ENCODE results near the gene FGF7. TPM values are rescaled to one million over a fixed set of nuclear protein-coding genes. Genes with fewer than 3 reads are reported as not detected.
"Not testable (repeated sequence)": the region's sequence is repeated elsewhere in the genome, so short reads cannot be mapped to it uniquely, and the experiment has no call there.

FGF7 gene
- total and polyA plus RNA-seq, 2 donors (not counting 1 experiment from before 2014, with no cell fraction given) = 0.10 TPM; not detected in 1

- Histone ChIP-seq H3K4me2 (replicated peaks; ENCODE audit: low read depth, low read length, poor library complexity, severe bottlenecking) (no peak overlapping the region), H3K79me2 (ENCODE audit: control insufficient read depth, insufficient read depth, low read length) (no peaks in the 10 kb centered on the region), H3K9ac (ENCODE audit: low read length) (no peak overlapping the region), H3K4me1 (ENCODE audit: control insufficient read depth in 2 of 2, insufficient read depth in 2 of 2, low read length in 2 of 2) (no peaks in the 10 kb centered on the region), H3K36me3 (replicated peaks in 1 of 2; ENCODE audit: control extremely low read depth in 1 of 2, control insufficient read depth in 1 of 2, extremely low read depth in 1 of 2, insufficient read depth in 2 of 2, low read length in 1 of 2) (no peaks in the 10 kb centered on the region), H2AFZ (ENCODE audit: insufficient read depth, low read depth, low read length, poor library complexity, severe bottlenecking) (no peak overlapping the region), H3K27ac (ENCODE audit: low read length in 2 of 2) (no peak overlapping the region), H3K4me3 (ENCODE audit: control extremely low read depth in 1 of 5, extremely low read depth in 1 of 5, insufficient read depth in 1 of 5, low read depth in 2 of 5, low read length in 4 of 5) (no peak overlapping the region), H3K9me3 (ENCODE audit: control extremely low read depth in 1 of 3, control insufficient read depth in 2 of 3, insufficient read depth in 1 of 3, low read length in 2 of 3) (no peaks in the 10 kb centered on the region), H4K20me1 (ENCODE audit: control insufficient read depth, insufficient read depth, low read length, poor library complexity, severe bottlenecking) (no peaks in the 10 kb centered on the region), H3K27me3 (replicated peaks in 1 of 4; ENCODE audit: control extremely low read depth in 1 of 4, control insufficient read depth in 3 of 4, insufficient read depth in 4 of 4, low read length in 3 of 4) (no peaks in the 10 kb centered on the region)
- no peak for ATAC-seq (ENCODE audit: low read depth)
- ChIA-PET POLR2A (no interaction called here), CTCF (no interaction called here)
- no peaks in the 10 kb centered on the region for H3K9me3 Mint-ChIP-seq (ENCODE audit: insufficient read depth)
- H3K27me3 Mint-ChIP-seq = no peaks in the 10 kb centered on the region
- intact Hi-C loops (cut with micrococcal nuclease) = no loop called here
- H3K4me1 Mint-ChIP-seq = no peaks in the 10 kb centered on the region
- DNase-seq = no peak
- WGBS (ENCODE audit: insufficient coverage) = no CpG with 5 or more reads among the region's 1 CpG
- H3K27ac Mint-ChIP-seq = no peak overlapping the region
- H3K4me3 Mint-ChIP-seq = no peak overlapping the region
- no peak for TF ChIP-seq CTCF (IDR thresholded peaks at IDR 0.05)
- TF ChIP-seq EZH2 (IDR thresholded peaks at IDR 0.05; ENCODE audit: borderline replicate concordance, insufficient read depth, low read depth, low read length, poor library complexity, severe bottlenecking) = no peak
Measured at GRCh38 chr15:49473031-49473430, 50.0 kb downstream of the FGF7 start.

GRCh38 chr15:49478021-49478420 lies 55.0 kb downstream of the FGF7 start:
- H3K9ac ChIP-seq (ENCODE audit: low read length); intact Hi-C loops (cut with micrococcal nuclease); ATAC-seq (ENCODE audit: low read depth); H3K4me3 Mint-ChIP-seq; H3K27ac Mint-ChIP-seq; H3K27me3 ChIP-seq (replicated peaks in 1 of 4; ENCODE audit: control extremely low read depth in 1 of 4, control insufficient read depth in 3 of 4, insufficient read depth in 4 of 4, low read length in 3 of 4); DNase-seq; H4K20me1 ChIP-seq (ENCODE audit: control insufficient read depth, insufficient read depth, low read length, poor library complexity, severe bottlenecking); H3K4me1 ChIP-seq (ENCODE audit: control insufficient read depth in 2 of 2, insufficient read depth in 2 of 2, low read length in 2 of 2); H2AFZ ChIP-seq (ENCODE audit: insufficient read depth, low read depth, low read length, poor library complexity, severe bottlenecking); CTCF ChIA-PET; H3K4me3 ChIP-seq (ENCODE audit: control extremely low read depth in 1 of 5, extremely low read depth in 1 of 5, insufficient read depth in 1 of 5, low read depth in 2 of 5, low read length in 4 of 5); H3K27ac ChIP-seq (ENCODE audit: low read length in 2 of 2); H3K36me3 ChIP-seq (replicated peaks in 1 of 2; ENCODE audit: control extremely low read depth in 1 of 2, control insufficient read depth in 1 of 2, extremely low read depth in 1 of 2, insufficient read depth in 2 of 2, low read length in 1 of 2); H3K27me3 Mint-ChIP-seq; H3K4me2 ChIP-seq (replicated peaks; ENCODE audit: low read depth, low read length, poor library complexity, severe bottlenecking); H3K9me3 Mint-ChIP-seq (ENCODE audit: insufficient read depth); POLR2A ChIA-PET; H3K79me2 ChIP-seq (ENCODE audit: control insufficient read depth, insufficient read depth, low read length); H3K4me1 Mint-ChIP-seq; H3K9me3 ChIP-seq (ENCODE audit: control extremely low read depth in 1 of 3, control insufficient read depth in 2 of 3, insufficient read depth in 1 of 3, low read length in 2 of 3): not testable (repeated sequence)
- no CpG with 5 or more reads among the region's 4 CpGs for WGBS (ENCODE audit: insufficient coverage)

DNA sequence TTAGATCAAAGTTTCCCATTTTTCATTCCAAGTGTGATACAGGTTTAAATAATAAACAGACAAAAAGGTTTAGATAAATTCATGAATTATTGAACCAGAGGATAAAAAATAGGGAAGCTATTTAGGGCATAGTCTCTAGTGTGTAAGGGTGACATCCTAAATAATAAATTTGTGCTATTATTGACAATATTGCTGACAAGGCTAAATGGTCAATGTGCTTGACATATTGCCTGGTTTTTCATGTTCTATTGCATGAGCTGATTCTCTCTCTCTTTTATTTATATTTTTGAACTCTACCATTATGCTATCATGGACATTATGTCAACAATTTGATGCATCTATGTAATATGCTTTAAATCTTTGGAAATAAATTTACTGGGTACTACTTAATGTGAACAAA lies 55.9 kb downstream of the FGF7 start:
- H3K36me3 ChIP-seq (replicated peaks in 1 of 2; ENCODE audit: control extremely low read depth in 1 of 2, control insufficient read depth in 1 of 2, extremely low read depth in 1 of 2, insufficient read depth in 2 of 2, low read length in 1 of 2); H3K9me3 ChIP-seq (ENCODE audit: control extremely low read depth in 1 of 3, control insufficient read depth in 2 of 3, insufficient read depth in 1 of 3, low read length in 2 of 3); H3K4me1 ChIP-seq (ENCODE audit: control insufficient read depth in 2 of 2, insufficient read depth in 2 of 2, low read length in 2 of 2); H3K4me2 ChIP-seq (replicated peaks; ENCODE audit: low read depth, low read length, poor library complexity, severe bottlenecking); DNase-seq; CTCF ChIA-PET; H3K4me3 ChIP-seq (ENCODE audit: control extremely low read depth in 1 of 5, extremely low read depth in 1 of 5, insufficient read depth in 1 of 5, low read depth in 2 of 5, low read length in 4 of 5); H3K27ac Mint-ChIP-seq; H3K9me3 Mint-ChIP-seq (ENCODE audit: insufficient read depth); H3K27me3 ChIP-seq (replicated peaks in 1 of 4; ENCODE audit: control extremely low read depth in 1 of 4, control insufficient read depth in 3 of 4, insufficient read depth in 4 of 4, low read length in 3 of 4); H4K20me1 ChIP-seq (ENCODE audit: control insufficient read depth, insufficient read depth, low read length, poor library complexity, severe bottlenecking); H3K27ac ChIP-seq (ENCODE audit: low read length in 2 of 2); H3K79me2 ChIP-seq (ENCODE audit: control insufficient read depth, insufficient read depth, low read length); H3K9ac ChIP-seq (ENCODE audit: low read length); ATAC-seq (ENCODE audit: low read depth); H3K4me3 Mint-ChIP-seq; H2AFZ ChIP-seq (ENCODE audit: insufficient read depth, low read depth, low read length, poor library complexity, severe bottlenecking); H3K27me3 Mint-ChIP-seq; H3K4me1 Mint-ChIP-seq; POLR2A ChIA-PET; intact Hi-C loops (cut with micrococcal nuclease): not testable (repeated sequence)
